Stomach (tissue), 9 donors: ENCODE results near the gene CCDC28B. TPM values are rescaled to one million over a fixed set of nuclear protein-coding genes. Genes with fewer than 3 reads are reported as not detected.

Source experiments
- DNase-seq, 2 donors: peaks; one replicate each; pipeline versions ENCODE4 v3.0.0 to v3.0.0-alpha.2; 2013 to 2019
- H3K27ac ChIP-seq, 5 donors: fragments of 200-600 bp in 4 of 5; sonication (generic) in 4 of 5; one replicate each; pipeline ENCODE4 v1.5.1; 2013 to 2019; ENCODE audit warnings: mild to moderate bottlenecking in 1 of 5, moderate library complexity in 1 of 5
- H3K27me3 ChIP-seq, 3 donors: fragments of 200-600 bp; sonication (generic); one replicate each; pipeline ENCODE4 v1.5.1; 2017 to 2019; ENCODE audit warnings: mixed run types in 1 of 3
- H3K36me3 ChIP-seq, 4 donors: fragments of 200-600 bp; sonication (generic); 1 replicate in 3 of 4; 2 replicates in 1 of 4; pipeline ENCODE4 v1.5.1; 2016 to 2019
- H3K4me1 ChIP-seq, 4 donors: fragments of 200-600 bp; sonication (generic); one replicate each; pipeline ENCODE4 v1.5.1; 2016 to 2019
- H3K4me3 ChIP-seq, 4 donors: fragments of 200-600 bp; sonication (generic) in 3 of 4; one replicate each; pipeline ENCODE4 v1.5.1; 2016 to 2019; ENCODE audit warnings: mild to moderate bottlenecking in 1 of 4
- H3K9me3 ChIP-seq, 4 donors: fragments of 200-600 bp; sonication (generic); one replicate each; pipeline ENCODE4 v1.5.1; 2016 to 2019
- EP300 ChIP-seq: sonication (generic); formaldehyde crosslinking; IDR thresholded peaks from one replicate; pipeline ENCODE4 v1.6.1; 2017; ENCODE audit warnings: antibody characterized with exemption
- POLR2A ChIP-seq, 4 donors: fragments of 450-650 bp; IDR thresholded peaks; one replicate each; pipeline ENCODE4 v1.6.1; 2016; ENCODE audit warnings: antibody characterized with exemption in 4 of 4, control low read depth in 2 of 4, mild to moderate bottlenecking in 1 of 4, moderate library complexity in 1 of 4
- POLR2AphosphoS5 ChIP-seq, 3 donors: sonication (generic); formaldehyde crosslinking; IDR thresholded peaks; one replicate each; pipeline ENCODE4 v1.6.1; 2016; ENCODE audit warnings: antibody characterized with exemption in 3 of 3
- WGBS, 5 donors: extraction: QIAGEN DNeasy Blood & Tissue Kit in 3 of 5; methylation state at CpG; one replicate each; pipeline versions ENCODE4 v1.1.5 to v1.1.7; 2013 to 2018; 5-methylcytosine and 5-hydroxymethylcytosine counted together
- intact Hi-C: fragments of 100-400 bp; cut with DNase I; formaldehyde crosslinking; loops from one replicate; pipeline ENCODE4 v1.15.1; 2023; ENCODE audit warnings: low total_unique reads
- polyA plus RNA-seq, 3 donors: library from polyadenylated mRNA; stranded (reverse); fragments of 200-250 nt; gene quantifications; one replicate each; pipeline ENCODE4 v1.2.3, GENCODE V29; 2013
- total RNA-seq, 5 donors: library from RNA; depleted of rRNA; stranded (reverse); fragments of >200 nt; gene quantifications; one replicate each; pipeline versions ENCODE4 v1.1.0 to v1.2.3, GENCODE V29; 2014 to 2016
- TF ChIP-seq, protein P1 (sequence below), 7 experiments: fragments of 450-650 bp in 4 of 7; fragments of 200-600 bp in 3 of 7; sonication (generic) in 3 of 7; IDR thresholded peaks; one replicate each; pipeline ENCODE4 v1.5.1; 2016 to 2019; ENCODE audit warnings: antibody characterized with exemption in 7 of 7, control low read depth in 2 of 7, mild to moderate bottlenecking in 1 of 7
- donor health status: healthy with polysubstance abuse.
- donor health status: Bipolar disorder and iron deficiency.
- donor health status: healthy.

The CCDC28B gene
- total and polyA plus RNA-seq, 8 donors = 0.45 to 27.8 (median 9.7) TPM; not detected in 2

DNA sequence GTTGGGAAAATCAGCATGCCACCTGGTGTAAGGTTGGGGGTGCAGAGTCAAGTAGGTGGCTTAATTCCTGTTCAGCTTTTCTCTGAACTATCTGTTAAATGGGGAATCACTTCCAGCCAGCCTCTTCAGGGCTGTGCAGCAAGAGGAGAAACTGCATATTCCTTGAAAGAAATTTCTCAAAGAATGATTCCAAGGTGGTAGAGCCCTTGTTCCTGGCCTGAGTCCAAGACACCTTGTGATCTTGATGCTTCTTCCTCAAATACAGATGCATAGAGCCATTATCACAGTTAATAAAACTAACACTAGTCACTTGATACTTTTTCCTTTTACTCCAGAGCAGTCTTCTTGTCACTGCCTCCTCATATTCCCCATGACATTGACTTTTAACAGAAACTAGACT lies 15.7 kb upstream of the CCDC28B start:
- Histone ChIP-seq H3K36me3 (peaks cover 43 to 84% (median 82%) of the 10 kb centered on the region in 4 donors), H3K27ac (no peak overlapping the region)

DNA sequence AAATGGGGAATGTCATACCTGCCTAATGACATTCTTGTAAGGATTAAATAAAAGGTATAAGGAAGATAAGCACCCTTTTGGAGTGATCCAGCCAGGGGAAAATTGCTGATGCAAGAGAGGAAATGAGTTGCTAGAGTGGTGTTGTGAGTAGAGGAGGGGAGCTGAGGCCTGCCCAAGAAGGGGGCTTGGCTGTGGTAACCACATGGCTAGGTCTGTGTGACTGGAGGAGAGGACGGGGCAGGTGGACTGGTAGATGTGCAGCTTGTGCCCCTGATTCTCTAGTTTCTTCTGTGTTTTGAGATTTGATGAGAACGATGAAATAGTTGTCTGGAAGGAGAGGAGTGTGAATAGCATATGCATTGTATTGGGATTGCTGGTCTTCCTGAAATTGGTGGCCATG lies 14.3 kb upstream of the CCDC28B start:
- H3K9me3 ChIP-seq = no peaks in the 10 kb centered on the region
- H3K4me3 ChIP-seq = no peak overlapping the region
- no peak for DNase-seq
- intact Hi-C loops = no loop called here
- no peak overlapping the region for H3K27ac ChIP-seq
- peaks cover 57 to 98% (median 96%) of the 10 kb centered on the region in 4 donors for H3K36me3 ChIP-seq
- WGBS, 5 donors = 86 to 95% (median 90%) methylated on average over 2 of the region's 2 CpGs
- H3K4me1 ChIP-seq = peaks cover 13 to 63% (median 37%) of the 10 kb centered on the region in 4 donors
- no peak for TF ChIP-seq EP300
- TF ChIP-seq, protein P1, sequence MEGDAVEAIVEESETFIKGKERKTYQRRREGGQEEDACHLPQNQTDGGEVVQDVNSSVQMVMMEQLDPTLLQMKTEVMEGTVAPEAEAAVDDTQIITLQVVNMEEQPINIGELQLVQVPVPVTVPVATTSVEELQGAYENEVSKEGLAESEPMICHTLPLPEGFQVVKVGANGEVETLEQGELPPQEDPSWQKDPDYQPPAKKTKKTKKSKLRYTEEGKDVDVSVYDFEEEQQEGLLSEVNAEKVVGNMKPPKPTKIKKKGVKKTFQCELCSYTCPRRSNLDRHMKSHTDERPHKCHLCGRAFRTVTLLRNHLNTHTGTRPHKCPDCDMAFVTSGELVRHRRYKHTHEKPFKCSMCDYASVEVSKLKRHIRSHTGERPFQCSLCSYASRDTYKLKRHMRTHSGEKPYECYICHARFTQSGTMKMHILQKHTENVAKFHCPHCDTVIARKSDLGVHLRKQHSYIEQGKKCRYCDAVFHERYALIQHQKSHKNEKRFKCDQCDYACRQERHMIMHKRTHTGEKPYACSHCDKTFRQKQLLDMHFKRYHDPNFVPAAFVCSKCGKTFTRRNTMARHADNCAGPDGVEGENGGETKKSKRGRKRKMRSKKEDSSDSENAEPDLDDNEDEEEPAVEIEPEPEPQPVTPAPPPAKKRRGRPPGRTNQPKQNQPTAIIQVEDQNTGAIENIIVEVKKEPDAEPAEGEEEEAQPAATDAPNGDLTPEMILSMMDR (IDR thresholded peaks at IDR 0.05) = no peak
- no peak for TF ChIP-seq POLR2AphosphoS5 (IDR thresholded peaks at IDR 0.05)
- no peak for TF ChIP-seq POLR2A (IDR thresholded peaks at IDR 0.05)
- H3K27me3 ChIP-seq = no peaks in the 10 kb centered on the region

More for the DNA sequence above, 15.7 kb upstream of the CCDC28B start:
- no peak for TF ChIP-seq EP300
- Histone ChIP-seq H3K9me3 (no peaks in the 10 kb centered on the region), H3K27me3 (no peaks in the 10 kb centered on the region), H3K4me1 (peaks cover 20 to 70% (median 47%) of the 10 kb centered on the region in 4 donors), H3K4me3 (no peak overlapping the region)
- intact Hi-C loops = no loop called here
- no peak for DNase-seq

DNA sequence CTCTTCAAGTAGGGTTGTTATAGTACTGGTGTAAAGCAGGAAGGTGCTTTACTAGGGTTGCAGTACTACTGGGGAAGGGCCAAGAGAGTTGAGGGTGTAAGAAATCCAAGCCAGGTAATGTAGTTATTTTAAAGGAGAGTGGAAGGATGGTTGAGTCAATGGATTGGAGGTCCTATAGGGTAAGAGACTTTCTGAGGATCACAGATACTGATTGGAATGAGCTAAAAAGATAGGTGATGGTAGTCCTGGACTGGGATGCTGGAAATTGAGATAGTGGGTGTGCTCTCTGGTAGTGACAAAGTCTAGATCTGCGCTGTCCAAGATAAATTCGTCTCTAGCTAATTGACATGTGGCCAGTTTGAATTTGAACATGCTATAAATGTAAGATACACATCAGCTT lies 13.9 kb upstream of the CCDC28B start:
- H3K4me1 ChIP-seq = peaks cover 9 to 59% (median 33%) of the 10 kb centered on the region in 4 donors
- TF ChIP-seq POLR2AphosphoS5 (IDR thresholded peaks at IDR 0.05) = no peak
- no peak overlapping the region for H3K4me3 ChIP-seq
- no peak for DNase-seq
- H3K27me3 ChIP-seq = no peaks in the 10 kb centered on the region
- intact Hi-C loops = no loop called here
- H3K9me3 ChIP-seq = no peaks in the 10 kb centered on the region
- WGBS, 5 donors = 81 to 89% (median 87%) methylated on average over 2 of the region's 2 CpGs
- H3K27ac ChIP-seq = no peak overlapping the region
- H3K36me3 ChIP-seq = peaks cover 61 to 98% (median 96%) of the 10 kb centered on the region in 4 donors

DNA sequence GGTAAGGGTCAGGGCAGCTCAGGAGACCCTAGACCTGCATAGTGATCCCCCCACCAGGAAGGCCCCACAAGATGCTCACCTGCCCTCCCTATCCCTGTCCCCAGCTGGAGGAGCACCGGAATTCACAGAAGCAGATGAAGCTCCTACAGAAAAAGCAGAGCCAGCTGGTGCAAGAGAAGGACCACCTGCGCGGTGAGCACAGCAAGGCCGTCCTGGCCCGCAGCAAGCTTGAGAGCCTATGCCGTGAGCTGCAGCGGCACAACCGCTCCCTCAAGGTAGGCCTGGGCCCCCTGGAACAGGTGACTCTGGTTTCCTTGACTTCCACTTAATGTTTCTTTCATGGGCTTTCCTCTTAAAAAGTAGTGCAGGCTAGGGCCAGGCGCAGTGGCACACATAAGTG lies 12.5 kb upstream of the CCDC28B start:
- DNase-seq = no peak
- intact Hi-C loops = no loop called here
- 93 to 97% (median 96%) methylated on average over 9 of the region's 9 CpGs for WGBS, 5 donors
- Histone ChIP-seq H3K4me3 (no peak overlapping the region), H3K36me3 (peaks cover 75 to 100% (median 98%) of the 10 kb centered on the region in 4 donors), H3K27ac (no peak overlapping the region), H3K27me3 (no peaks in the 10 kb centered on the region), H3K9me3 (no peaks in the 10 kb centered on the region), H3K4me1 (peaks cover 0 to 45% (median 20%) of the 10 kb centered on the region in 4 donors)
- TF ChIP-seq POLR2A (IDR thresholded peaks at IDR 0.05) (no peak), EP300 (no peak), POLR2AphosphoS5 (IDR thresholded peaks at IDR 0.05) (no peak)
- TF ChIP-seq, protein P1 (IDR thresholded peaks at IDR 0.05) = no peak

DNA sequence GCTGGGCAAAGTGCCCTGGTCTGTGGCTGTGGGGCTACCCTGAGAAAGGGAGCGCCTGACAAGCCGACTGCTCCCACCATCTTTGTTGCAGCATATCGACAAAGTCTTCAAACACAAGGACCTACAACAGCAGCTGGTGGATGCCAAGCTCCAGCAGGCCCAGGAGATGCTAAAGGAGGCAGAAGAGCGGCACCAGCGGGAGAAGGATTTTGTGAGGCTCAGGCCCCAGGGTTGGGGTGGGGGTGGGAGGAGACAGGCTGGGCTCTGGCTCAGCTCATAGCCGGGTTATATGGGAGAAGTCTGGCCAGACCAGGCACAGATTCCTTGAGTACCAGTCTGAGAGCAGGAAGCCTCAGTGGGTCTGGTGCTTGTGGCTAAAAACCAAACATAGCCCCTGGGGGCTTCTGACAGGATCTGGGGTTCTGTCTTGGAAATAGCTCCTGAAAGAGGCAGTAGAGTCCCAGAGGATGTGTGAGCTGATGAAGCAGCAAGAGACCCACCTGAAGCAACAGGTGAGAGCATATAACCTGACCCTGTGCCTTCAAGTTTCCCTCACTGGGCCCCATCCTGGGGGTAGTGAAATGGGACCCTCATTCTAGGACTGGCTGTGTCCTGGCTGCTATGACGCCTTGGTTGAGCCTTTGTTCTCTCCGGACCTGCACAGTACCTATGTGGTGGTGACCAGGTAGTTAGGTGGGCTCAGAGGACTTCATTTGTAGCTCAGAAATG lies 8.0 kb upstream of the CCDC28B start:
- H3K9me3 ChIP-seq = no peaks in the 10 kb centered on the region
- H3K4me1 ChIP-seq = peaks cover 0 to 19% (median 6%) of the 10 kb centered on the region in 4 donors
- WGBS, 5 donors = 80 to 95% (median 94%) methylated on average over 8 of the region's 8 CpGs
- H3K27ac ChIP-seq = no peak overlapping the region
- peaks cover 90 to 100% (median 100%) of the 10 kb centered on the region in 4 donors for H3K36me3 ChIP-seq
- H3K4me3 ChIP-seq = no peak overlapping the region
- no peak for DNase-seq
- H3K27me3 ChIP-seq = no peaks in the 10 kb centered on the region
- intact Hi-C loops = no loop called here
- TF ChIP-seq EP300 = no peak
- TF ChIP-seq POLR2A (IDR thresholded peaks at IDR 0.05) = no peak
- TF ChIP-seq, protein P1 (IDR thresholded peaks at IDR 0.05) = no peak
- no peak for TF ChIP-seq POLR2AphosphoS5 (IDR thresholded peaks at IDR 0.05)
